ENCODE data around the gene RNF207.

Gene RNF207

DNA sequence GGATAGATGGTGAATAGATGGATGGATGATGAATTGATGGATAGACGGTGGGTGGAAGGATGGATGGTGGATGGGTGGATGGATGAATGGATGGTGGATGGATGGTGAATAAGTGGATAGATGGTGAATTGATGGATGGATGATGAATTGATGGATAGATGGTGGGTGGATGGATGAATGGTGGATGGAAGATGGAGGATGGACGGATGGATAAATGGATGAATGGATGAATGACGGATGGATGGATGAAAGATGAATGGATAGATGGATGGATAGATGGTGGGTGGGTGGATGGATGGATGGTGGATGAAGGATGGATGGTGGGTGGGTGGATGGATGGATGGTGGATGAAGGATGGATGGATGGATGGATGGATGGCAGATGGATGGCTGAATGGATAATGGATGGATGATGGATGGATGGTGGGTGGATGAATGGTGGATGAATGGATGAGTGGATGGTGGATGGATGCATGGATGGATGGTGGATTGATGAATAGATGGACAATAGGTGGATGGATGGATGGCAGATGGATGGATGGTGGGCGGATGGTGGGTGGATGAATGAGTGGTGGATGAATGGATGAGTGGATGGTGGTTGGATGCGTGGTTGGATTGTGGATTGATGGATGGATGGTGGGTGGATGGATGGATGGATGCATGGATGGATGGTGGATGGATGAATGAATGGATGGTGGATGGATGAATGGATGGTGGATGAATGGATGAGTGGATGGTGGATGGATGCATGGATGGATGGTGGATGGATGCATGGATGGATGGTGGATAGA is 31.1 kb upstream of the RNF207 start:
- no peak for DNase-seq (ENCODE audit: low read depth)

DNA sequence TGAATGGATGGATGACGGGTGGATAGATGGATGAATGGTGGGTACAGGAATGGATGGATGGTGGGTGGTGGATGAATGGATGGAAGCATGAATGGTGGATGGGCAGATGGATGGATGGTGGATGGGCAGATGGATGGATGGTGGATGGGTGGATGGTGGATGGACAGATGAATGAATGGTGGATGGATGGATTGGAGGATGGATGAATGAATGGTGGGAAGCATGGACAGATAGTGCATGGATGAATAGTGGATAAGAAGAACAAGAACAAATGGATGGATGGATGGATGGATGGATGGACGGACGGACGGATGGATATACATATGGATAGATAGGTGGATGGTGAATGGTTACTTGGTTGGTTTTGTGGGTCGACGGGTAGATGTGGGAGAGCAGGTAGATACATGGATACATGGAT is 30.5 kb upstream of the RNF207 start:
- no peak for DNase-seq (ENCODE audit: low read depth)

DNA sequence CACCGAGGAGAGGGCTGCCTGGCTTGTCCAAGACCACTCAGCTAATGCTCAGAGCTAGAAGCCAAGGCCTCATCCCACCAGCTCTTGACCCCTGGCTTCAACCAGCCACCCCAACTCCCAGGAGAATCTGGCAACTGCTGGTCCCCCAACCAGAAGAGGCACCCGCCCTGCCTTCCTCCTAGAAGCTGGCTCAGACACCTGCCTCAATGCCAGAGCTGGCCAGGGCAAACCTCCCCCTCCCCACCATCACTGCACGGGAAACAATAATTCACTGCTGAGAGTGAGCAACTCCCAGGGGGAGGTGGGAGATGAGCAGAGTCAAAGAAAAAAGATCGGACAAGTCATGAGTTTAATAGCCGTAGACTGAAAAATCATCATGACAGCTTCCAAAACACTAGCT is 29.1 kb upstream of the RNF207 start:
- no peak for DNase-seq (ENCODE audit: low read depth)

DNA sequence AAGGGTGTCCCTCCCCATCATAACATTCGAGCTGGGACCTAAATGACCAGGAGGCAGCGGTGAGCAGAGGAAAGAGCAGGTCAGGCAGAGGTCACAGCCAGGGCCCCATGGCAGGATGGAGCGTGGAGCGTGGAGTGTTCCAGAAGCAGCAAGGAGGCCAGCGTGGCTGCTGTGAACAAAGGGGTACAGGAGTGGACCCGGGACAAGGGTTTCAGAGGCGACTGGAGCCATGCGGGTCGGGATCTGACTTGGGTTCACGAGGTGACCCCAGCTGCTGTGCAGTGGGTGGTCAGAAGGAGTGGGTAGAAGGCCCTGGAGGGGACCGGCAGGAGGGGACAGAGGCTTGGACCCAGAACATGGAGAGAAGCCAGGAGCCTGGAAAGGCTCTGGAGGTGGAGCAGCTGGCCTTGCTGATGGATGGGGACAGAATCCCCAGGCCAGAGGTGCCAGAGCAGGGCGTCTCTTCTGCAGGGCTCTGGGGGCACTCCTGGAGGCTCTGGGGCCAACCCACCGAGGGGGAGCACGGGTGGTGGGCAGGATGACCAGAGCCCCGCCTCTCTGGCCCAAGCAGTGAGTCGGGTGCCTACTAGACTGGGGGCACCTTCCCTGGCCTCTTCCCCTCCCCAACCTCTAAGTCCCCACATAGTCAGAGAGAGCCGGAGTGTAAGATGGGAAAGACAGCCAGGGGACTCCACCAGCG is 28.1 kb upstream of the RNF207 start:
- DNase-seq (ENCODE audit: low read depth), result no peak

DNA sequence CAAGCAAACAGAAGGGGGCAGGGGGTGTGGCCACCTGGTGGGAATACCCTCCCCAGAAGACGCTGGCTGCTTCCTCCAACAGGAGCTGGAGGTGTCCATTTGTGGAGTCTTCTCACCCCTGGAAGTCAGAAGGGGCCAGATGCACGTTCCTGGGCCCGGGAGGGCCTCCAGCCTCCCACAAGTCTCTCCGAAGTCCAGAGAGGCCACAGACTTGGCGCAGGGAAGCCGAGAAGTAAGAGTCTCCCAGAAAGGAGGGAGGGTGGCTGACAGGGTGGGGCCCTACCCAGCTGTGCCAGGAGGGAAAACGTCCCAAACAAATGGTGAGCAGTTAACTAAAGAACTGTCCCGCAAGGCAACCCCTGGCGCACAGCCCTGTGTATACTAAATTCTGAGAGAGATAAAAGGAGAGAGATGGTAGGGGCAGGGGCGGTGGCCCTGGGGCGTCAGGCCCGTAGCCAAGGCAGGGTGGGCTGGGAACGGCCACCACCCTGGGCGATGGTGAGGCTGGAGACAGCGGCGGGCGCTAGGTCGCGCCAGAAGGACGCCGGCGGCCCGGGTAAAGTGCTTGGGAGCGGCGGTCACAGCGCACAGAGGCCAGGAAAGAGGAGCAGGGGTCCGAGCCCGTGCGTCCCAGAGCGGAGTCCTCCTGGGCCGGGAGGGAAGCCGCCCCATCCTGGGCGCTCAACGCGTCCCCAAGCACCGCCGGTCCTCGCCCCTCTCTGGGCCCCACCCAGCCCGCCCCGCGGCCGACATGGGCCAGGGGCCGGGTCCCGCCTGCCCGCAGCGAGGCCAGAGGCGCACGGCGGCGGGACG is 27.0 kb upstream of the RNF207 start:
- DNase-seq (ENCODE audit: low read depth), result no peak

DNA sequence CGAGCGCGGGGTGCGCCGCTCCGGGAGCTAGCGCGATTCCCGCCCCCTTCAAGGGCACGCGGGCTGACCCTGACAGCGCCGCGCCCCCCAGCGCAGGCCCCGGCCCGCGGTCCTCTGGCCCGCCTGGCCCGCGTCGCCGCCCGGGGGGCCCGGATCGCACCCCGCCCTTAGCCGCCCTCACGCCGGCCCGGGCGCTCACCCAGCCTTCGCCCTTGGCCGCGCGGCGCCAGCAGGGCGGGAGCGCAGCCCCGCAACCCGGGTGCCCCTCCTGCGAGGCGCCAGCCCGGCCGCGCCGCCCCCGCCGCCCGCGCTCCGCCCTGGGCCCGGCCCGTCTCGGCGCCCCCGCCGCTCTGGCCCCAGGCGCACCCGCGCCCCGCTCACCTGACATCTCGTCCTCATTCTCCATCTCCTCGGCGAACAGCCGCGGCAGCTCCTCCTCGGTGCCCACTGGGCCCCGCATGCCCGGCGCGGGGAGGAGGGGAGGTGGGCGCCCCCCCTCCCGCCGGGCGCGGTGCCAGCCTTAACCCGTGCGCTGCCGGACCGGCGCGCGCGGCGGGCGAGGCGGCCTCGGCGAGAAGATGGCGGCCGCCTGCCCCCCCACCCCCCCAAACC is 26.2 kb upstream of the RNF207 start:
- DNase-seq (ENCODE audit: low read depth), result no peak

DNA sequence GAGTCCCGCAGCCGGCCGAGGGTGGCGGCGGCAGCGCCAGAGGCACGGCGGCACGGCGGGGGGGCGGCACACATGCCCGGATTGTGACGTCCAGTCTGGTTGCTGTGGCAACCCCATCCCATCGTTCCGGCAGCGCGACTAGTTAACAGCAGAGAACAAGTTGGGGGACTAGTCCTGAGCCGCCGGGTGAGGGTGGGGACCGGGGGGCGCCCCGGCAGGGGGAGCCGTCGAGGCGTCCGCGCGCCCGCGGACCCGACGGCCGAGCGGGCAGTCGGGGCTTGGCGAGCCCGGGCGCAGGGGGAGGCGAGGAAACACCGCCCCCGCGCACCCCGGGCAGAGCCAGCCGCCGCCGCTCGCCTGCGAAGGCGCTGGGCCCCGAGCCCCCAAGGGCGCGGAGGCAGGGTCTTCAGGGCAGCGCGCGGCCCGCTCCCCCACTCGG is 25.6 kb upstream of the RNF207 start, which contains the start of gene CHD5:
Gene CHD5, minus strand, starts transcription at position 54 of the 439 bp plus-strand sequence. CDS start 298 bp downstream, outside the sequence.
- DNase-seq (ENCODE audit: low read depth), result no peak

DNA sequence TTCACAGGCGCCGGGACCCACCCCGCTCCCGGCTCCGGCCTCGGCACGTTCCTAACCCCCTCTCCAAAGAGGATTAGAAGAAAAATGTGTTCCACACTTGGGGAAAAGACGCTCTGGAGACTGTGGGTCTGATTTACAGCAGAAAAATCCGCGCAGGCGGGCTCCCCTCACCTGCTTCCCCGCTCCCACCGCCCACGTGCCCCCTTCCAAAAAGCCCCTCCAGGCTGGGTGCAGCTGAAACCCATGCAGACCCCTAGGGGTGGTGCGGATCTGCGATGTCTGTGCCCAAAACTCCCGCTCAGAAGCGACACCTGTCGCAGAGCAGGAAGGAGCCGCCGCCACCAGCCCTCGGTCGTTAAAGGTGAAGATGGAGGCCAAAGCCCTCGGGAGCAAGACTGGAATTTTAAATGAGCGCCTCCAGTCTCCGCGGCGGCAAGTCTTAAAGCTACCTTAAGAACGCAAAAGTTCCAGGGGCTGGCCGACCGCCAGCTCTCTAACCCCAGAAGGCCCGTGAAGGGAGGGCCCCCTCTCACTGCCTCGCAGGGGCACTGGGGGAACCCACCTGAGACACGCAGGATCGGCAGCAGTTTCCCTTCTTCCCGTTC is 25.1 kb upstream of the RNF207 start:
- DNase-seq (ENCODE audit: low read depth), result no peak

DNA sequence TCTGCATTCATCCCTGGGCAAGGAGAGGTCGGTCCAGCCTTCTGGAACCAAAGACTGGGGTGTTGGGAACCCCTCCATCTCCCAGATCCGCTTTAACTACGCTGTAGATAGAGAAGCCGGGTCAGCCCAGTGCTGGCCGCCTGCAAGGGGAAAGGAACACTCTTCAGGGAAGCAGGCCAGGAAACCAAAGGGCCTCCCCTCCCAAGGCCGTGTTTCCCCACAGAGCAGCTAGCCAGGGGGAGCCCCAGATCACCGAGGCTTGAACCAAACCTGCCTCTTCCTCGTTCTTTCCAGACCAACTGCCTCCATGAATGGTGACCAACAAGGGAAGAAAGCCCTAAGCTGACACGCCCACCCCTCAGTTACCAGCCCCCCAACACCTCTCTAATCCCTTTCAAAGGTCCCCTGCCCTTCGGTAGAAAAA is 24.6 kb upstream of the RNF207 start:
- DNase-seq (ENCODE audit: low read depth), result peak; percentile 23

DNA sequence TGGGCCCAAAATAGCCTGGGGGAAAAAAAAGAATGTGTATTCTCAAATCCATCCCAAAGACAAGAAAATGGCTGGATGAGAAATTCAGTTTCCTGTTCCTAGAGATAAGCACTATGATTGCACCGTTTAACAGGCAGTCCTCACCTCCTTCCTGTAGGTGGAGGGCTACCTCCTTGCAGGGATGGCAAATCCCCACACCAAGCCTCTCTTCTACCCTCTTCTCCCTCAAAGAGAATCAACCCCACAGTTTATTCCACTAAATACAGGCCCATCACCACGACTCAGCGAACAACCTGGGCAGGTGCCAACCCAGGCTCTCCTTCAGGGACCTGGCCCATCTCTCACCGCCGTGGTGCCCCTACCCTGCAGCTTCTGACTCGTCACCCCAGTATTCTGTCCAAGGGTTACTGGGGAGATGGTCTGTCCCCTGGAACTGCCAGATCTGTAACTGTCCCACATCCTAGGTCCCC is 22.4 kb upstream of the RNF207 start:
- DNase-seq (ENCODE audit: low read depth), result peak; percentile 17

DNA sequence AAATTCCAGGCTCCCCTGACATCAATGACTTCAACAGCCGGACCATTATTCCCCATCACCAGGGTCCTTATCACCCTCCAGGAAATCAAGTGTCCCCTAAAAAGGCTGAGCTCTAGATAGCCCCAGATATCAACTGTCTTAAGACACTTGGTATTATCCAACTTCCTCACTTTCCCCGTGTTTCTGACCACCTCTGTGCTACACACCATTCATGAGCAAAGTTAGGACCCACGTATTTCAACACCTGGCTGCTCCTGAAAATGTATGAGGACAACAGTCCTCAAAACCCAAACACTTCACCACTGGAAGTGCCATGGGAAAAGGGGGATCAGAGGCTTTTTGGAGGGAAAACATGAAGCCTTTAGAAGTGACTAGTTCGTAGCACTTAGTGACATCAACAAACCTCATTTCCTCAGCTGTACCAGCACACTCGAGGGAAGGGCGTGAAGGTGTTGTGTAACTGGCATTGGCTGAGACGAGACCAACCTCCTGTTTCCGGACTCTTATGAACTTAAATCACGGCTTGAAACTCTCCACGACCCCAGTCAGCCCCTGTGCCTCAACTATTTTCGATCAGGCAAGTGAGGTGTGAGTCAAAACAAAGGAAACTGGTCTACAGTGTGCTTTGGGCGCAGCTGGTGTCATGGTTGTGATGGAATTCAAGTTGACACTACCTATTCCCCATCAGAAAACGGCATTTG is 21.7 kb upstream of the RNF207 start:
- peak; percentile 24 for DNase-seq (ENCODE audit: low read depth)

DNA sequence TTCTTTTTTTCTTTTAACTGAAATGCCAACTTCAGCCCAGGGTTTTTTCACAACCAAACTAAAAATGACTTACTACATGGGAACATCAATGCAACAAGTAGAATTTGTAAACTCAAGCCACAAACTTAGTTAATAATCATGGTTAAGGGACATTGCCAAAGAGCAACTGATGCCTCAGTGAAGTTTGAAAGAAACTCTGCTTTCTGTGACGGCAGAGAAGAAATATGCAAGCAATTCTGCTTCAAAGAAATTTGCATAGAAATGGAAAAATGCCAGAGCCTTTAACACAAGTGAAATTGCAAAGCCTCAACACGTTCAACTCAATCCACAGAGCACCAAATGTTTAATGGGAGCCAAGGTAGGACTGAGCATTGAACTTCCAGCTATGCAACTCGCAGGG is 20.8 kb upstream of the RNF207 start:
- DNase-seq (ENCODE audit: low read depth), result peak; percentile 80

DNA sequence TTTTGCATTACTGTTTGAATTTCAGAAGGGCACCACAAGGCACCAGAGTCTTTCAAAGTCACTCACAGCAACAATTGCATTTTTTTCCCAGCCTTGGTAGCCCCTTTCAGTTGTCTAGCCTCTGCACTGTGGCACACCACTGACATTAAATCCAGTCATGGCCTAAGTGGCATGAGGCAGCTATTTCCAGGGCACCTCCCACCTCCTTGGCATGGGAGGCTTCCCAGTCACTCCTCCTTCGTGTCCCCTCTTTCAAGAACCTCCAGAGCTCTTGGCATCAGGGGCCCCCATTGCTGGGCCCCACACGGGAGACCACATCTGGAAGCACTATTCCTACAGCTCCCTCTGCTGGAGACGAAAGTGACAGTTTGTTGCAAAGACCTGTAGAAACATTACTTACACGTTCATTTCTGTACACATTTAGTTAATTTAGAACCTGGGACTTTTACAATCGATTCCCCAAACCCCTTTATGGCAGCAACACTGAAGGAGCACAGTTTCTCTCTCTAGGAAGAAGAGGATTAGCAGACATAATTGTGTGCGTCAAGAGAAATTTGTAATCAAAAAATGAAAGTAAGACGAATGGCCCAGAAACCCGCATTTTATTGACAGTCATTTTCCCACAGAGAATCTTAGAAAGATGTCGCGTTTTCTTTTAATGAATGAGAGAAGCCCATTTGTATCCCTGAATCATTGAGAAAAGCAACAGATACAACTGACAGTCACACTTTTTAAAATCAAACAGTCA is 20.1 kb upstream of the RNF207 start:
- DNase-seq (ENCODE audit: low read depth), result peak; percentile 46

DNA sequence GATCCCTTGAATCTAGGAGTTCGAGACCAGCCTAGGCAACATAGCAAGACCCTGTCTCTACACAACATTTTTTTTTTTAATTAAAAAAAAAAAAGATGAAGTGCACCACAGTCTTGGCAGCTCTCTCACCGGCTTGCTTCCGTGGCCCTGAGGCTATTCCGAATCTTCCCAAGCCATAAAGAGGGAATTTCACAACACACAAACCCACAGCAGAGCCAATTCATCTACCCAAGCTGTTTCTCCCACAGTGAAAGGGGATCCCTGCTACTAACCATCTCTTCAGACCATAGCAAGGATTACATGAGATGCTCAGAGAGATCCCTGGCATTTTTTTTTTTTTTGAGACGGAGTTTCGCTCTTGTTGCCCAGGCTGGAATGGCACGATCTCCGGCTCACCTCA is 17.5 kb upstream of the RNF207 start:
- DNase-seq (ENCODE audit: low read depth), result no peak

DNA sequence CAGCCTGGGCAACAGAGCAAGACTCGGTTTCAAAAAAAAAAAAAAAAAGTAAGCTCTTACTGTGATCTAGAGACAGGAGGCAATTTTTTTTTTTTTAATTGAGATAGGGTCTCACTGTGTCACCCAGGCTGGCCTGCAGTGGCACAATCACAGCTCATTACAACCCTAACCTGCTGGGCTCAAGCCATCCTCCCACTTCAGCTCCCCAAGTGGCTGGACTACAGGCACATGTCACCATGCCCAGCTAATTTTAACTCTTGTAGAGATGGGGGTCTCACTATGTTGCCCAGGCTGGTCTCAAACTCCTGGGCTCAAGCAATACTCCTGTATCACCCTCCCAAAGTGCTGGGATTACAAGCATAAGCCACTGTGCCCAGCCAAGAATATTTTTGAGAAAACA is 14.0 kb upstream of the RNF207 start:
- no peak for DNase-seq (ENCODE audit: low read depth)

DNA sequence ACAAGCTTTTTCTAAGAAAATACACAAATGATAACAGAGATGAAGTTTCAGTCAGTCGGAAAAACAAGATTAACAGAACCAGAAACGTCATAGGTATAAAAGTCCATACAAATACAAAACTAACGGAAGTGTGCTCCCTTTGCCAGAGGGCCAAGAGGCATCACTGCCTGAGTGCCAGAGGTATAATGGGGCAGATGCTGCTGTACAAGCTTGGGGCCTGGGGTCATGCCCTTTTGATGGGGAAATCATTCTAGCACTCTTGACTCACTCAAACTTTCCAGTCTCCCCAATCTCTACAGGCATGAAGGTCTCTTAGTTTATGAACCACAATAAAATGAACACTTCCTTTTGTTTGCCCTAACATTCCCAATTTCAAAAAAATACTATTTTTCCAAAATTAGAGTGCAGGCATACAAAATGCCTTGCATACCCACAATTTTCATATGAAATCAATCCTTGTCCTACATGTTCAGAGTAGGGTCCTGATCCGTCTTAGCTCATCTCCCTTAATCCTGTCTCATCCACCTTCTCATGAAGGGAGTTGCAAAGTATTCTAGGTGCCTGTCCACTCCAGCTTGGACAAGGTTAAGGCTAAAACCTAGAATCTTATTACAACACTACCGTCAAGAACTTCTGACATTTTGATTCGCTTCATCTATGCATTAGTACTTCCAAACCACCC is 8.0 kb upstream of the RNF207 start:
- DNase-seq (ENCODE audit: low read depth), result peak; percentile 46

DNA sequence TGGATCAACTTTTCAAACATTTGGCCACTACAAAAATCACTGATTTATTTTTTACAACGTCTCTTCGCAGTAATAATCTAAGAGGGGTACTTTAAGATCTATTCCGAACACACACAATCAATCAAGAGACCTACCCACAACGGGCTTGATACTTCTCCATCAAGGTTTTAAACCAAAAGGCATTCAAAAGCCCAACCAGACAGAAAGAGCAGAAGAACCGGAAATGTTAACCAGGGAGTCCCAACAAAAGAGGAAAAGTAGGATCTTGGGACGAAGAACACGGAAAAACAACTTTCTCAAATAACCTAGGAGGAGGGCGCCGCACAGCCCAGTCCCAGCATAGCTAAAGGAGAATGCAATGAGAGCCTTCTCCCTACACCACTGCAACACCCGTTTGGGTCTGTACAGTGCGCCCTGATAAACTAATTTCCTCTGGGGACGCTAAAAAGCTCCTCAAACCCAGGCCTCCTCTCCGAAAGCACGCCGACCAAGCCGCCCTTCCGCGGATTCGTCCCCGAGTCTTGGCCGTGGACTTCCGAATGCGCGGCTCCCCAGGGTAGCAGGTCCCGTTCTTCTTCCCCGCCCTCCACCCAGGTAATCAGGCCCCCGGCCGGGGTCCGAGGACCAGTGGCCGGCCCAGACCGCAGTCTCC is 7.1 kb upstream of the RNF207 start:
- DNase-seq (ENCODE audit: low read depth), result peak; percentile 10

DNA sequence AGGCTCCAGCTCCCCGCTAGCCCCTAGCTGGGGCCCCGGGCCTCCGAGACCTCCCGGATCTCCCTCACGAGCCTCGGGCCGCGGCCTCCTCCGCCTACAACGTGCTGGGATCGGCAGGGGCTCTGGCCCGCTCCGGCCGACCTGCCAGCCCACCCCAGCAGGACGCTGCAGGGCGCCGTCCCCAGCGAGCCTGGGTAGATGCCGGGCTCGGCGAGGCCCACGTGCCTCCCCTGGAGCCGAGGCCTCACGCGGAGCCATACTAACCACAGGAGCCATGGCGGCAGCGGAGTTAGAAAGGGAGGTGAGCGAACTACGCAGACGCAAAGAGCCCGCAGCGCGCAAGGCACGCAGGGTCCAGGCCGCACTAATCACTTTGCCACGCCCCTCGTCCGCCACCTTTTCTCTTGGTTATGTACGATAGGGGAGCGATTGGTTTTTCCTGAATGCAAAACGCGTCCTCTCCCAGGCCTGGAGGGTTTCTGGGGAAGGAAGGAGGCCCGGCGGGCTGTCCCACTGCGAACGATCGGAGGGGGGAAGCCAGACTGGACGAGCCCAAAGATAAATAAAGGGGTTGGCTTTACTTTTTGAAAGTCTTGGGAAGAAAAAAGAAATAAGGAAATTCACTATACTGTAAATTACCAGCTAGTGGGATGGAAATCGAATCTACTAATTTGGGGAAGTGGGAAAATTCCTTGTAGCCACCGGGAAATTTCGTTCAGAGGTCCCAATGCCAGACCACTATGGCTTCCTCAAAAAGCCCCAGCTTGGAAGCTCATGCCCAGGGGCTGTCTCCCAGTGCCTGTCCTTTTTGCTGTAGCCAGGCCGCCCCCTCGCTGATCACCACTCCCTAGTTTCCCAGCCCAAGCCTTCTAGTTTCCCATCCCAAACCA is 6.4 kb upstream of the RNF207 start, which contains the start of gene RPL22:
Gene RPL22, minus strand, starts transcription at position 298 of the 890 bp plus-strand sequence. Its CDS starts 22 bp downstream, at position 276.
- peak; percentile 99 for DNase-seq (ENCODE audit: low read depth)

Data from amniotic epithelial cell (primary cell).